Skeletal muscle cell (primary cell): Measurements from ENCODE around the gene SMOC1.
"Not testable (repeated sequence)": the region's sequence is repeated elsewhere in the genome, so short reads cannot be mapped to it uniquely, and the experiment has no call there.

ENCODE experiments used
- DNase-seq: peaks from one replicate; pipeline ENCODE4 v3.0.0-alpha.2; 2010; ENCODE audit warnings: low read depth
- H3K4me3 ChIP-seq: 2 replicates; pipeline ENCODE4 v1.5.1; 2011; ENCODE audit warnings: low read depth, mild to moderate bottlenecking, control low read depth, low read length, moderate library complexity

The SMOC1 gene

GRCh38 chr14:69891422-69891821, 12.2 kb downstream of the SMOC1 start:
- no peak for DNase-seq
- H3K4me3 ChIP-seq: no peak overlapping the region

GRCh38 chr14:69895109-69895508, 15.9 kb downstream of the SMOC1 start:
- H3K4me3 ChIP-seq: no peak overlapping the region
- no peak for DNase-seq

DNA sequence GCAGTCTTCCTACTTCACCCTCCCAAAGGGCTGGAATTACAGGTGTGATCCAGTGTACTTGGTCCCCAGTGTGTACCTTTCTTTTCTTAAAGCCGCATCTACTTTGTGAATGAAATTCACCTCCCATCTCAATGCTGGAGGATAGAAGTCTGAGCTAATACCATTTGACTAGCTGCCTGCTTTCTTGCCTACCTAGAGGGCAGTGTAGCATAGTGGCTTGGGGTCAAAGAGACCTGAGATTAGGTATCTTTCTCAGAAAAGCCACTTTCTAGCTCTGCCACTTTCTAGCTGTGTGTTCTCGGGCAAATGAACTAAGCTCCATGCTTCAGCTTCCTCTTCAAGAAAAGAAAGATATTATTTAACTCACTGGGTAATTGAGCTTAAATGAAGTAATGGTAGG, 16.9 kb downstream of the SMOC1 start:
- DNase-seq: no peak
- no peak overlapping the region for H3K4me3 ChIP-seq

GRCh38 chr14:69896972-69897371, 17.8 kb downstream of the SMOC1 start:
- H3K4me3 ChIP-seq: no peak overlapping the region
- DNase-seq: no peak

GRCh38 chr14:69900603-69901002, 21.4 kb downstream of the SMOC1 start:
- no peak overlapping the region for H3K4me3 ChIP-seq
- DNase-seq: no peak

GRCh38 chr14:69901113-69901951, 22.1 kb downstream of the SMOC1 start:
- DNase-seq: peak; percentile 80
- H3K4me3 ChIP-seq: no peak overlapping the region

DNA sequence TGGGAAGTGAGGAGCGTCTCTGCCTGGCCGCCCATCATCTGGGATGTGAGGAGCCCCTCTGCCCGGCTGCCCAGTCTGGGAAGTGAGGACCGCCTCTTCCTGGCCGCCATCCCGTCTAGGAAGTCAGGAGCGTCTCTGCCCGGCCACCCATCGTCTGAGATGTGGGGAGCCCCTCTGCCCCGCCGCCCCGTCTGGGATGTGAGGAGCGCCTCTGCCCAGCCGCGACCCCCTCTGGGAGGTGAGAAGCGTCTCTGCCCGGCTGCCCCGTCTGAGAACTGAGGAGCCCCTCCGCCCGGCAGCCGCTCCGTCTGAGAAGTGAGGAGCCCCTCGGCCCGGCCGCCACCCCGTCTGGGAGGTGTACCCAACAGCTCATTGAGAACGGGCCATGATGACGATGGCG, 23.8 kb downstream of the SMOC1 start:
- not testable (repeated sequence) for DNase-seq, H3K4me3 ChIP-seq

- no peak overlapping the region for H3K4me3 ChIP-seq
- DNase-seq: no peak
Observed at GRCh38 chr14:69904246-69904645, 25.0 kb downstream of the SMOC1 start.

DNA sequence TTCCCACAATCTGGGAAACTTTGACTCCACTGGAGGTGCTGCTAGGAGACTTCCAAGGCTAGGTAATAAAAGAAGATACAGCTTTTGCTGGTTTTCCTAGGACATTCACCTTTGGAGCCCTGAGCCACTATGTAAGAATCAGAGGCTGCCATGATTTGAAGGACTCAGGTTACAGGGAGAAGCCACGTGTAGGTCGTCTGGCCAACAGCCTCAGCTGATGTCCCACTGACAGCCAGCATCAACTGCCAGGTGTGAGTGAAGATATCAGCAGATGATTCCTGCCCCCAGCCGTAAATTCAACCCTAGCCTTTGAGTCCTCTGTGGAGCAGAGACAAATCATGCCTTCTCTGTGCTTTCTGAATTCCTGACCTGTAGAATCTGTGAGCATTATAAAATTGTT, 27.0 kb downstream of the SMOC1 start:
- H3K4me3 ChIP-seq: no peak overlapping the region
- no peak for DNase-seq

GRCh38 chr14:69909826-69910550, 30.8 kb downstream of the SMOC1 start:
- no peak overlapping the region for H3K4me3 ChIP-seq
- no peak for DNase-seq

DNA sequence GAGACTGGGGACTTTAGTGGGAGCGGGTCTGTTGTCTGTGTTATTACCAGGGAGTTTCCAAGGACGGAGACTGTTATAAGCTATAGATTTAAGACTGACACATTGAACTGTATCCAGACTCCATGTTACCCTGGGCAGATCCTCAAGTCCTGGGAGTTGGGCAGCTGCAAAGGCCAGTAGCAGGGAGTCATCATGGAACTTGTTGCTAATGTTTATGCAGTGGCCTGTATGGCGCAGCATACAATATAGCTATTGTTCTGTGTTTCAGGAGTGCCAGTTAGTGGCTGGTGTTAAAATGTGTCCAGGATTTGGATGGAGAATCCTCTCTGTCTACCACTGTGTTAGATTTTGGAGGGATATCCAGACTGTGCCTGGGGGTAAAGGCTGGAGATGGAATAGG, 31.7 kb downstream of the SMOC1 start:
- no peak overlapping the region for H3K4me3 ChIP-seq
- no peak for DNase-seq

- DNase-seq: no peak
Observed at GRCh38 chr14:69913686-69914085, 34.5 kb downstream of the SMOC1 start.

DNA sequence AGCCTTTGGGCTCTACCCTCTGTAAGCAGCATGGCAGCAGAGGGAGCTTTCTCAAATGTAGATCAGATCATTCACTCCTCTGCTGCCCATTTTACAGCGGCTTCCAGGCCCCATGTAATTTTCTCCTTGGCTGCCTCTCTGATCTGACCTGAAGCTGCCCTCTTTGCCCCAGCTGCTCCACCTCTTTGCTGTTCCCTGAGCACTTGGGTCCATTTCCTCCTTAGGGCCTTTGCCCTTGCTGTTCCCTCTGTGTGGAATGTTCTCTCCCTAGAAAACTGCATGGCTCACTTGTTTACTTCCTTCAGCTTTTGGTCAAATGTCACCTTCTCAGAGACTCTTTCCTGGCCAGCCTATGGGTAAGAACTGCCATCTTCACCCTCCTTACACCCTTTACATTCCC, 37.2 kb downstream of the SMOC1 start:
- H3K4me3 ChIP-seq: no peak overlapping the region
- DNase-seq: no peak

More at GRCh38 chr14:69913686-69914085, 34.5 kb downstream of the SMOC1 start:
- H3K4me3 ChIP-seq: no peak overlapping the region

DNA sequence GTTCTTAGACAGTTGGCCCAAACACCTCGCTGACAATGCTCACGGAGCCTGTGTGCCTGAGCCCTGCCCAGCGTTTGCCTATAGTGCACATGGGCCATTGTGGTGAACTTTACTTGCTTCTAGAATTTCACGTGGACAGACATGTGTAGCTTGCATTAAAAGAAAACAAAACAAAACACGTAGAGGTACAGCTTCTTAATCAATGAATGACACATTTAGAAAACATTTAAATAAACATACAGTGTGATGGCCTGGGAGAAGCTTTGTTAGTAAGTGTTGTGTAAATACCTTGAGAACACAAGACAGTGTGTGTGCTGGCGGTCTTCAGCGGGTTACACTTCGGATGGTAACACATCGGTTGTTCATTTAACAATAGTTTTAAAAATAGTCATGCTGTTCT, 38.1 kb downstream of the SMOC1 start:
- H3K4me3 ChIP-seq: no peak overlapping the region
- DNase-seq: no peak

DNA sequence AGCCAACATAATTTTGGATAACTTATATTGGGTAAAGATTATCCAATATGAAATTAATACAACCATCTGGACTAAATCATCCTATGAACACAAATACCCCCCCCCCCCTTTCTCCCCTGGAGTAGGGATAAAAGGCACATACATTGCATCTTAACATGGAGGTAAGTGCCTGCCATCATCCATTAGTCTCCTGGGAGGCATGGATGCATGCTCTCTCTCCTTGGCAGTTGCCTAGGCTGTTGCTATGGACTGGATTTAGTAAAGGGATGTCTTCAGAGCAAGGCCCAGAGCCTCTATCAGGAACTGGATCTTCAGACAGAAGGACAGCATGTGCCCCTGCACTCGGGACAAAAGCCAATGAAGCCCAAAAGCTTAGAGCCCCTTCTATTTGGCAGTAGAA, 40.6 kb downstream of the SMOC1 start:
- H3K4me3 ChIP-seq: no peak overlapping the region

GRCh38 chr14:69921052-69921451, 41.8 kb downstream of the SMOC1 start:
- H3K4me3 ChIP-seq: no peak overlapping the region
- peak; percentile 99 for DNase-seq

More for the DNA sequence above, 40.6 kb downstream of the SMOC1 start:
- no peak for DNase-seq

- no peak for DNase-seq
- no peak overlapping the region for H3K4me3 ChIP-seq
Observed at GRCh38 chr14:69922198-69922597, 43.0 kb downstream of the SMOC1 start.

DNA sequence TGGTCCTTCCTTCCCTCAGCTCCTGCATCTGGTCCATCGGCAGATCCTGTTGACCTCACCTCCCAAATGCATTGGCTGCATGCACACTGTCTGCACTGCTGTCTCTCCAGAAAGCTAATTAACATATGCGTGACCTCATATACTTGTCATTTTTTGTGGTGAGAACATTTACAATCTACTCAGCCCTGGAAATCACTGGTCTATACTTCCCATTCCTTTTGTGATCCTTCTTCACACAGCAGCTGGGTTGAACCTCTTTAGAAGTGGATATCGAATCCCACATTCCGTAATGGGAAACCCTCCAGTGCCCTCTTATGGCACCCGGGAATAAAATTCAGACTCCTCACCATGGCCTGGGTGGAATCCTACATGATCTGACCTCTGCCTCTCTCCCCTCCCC, 45.0 kb downstream of the SMOC1 start:
- no peak for DNase-seq
- no peak overlapping the region for H3K4me3 ChIP-seq

DNA sequence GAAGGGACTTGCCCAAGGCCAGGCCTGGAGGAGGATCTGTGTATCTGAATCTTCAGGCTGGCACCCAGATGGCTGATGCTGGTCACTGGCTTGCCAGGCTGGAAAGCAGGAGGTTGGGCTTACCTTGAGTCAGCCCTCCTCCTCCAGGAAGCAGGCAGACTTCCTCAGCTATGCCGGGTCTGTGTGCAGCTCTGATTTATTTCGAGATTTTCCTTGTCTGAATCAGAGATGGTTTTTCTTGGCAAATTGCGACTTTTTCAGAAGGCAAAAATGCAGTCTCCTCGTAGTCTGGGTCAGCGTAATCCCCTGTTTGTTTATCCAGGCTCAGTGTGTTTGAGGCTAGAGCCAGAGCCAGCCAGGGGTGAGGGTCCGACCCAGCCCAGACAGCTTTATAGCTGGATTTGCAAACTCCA, 48.9 kb downstream of the SMOC1 start:
- DNase-seq: peak; percentile 41
- no peak overlapping the region for H3K4me3 ChIP-seq

DNA sequence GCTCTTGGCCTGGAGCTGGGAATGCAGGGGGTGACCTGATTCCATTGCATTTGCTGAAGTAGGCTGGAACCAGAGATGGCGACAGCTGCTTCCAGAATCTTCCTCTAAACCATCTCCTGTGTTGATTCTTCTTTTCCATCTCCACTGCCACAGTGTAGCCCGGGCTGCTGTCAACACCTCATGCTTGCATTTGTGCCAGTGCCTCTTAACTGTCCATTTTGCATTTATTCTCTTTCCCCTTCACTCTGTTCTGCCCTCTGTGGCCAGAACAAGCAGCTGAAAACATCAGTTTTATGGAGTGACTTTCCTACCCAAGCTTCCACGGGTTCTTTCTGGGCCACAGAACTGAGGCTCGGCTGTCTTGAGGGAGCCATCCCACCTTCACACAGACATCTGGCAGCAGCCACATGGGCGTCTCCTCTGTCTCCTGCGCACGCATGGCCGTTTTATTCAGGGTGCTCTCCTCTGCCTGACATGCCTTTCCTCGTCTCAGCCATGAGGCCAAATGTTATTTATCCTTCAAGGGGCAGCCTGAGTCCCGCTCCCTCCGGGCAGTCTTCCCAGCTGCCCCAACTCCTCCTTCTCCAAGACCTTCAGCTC, 51.7 kb downstream of the SMOC1 start:
- DNase-seq: no peak
- no peak overlapping the region for H3K4me3 ChIP-seq
